GM19043 (cell line): ENCODE data around the gene SLC25A6.
"Not testable (repeated sequence)": the region's sequence is repeated elsewhere in the genome, so short reads cannot be mapped to it uniquely, and the experiment has no call there.

Experiments used
- ATAC-seq: cut with Tn5 transposase; IDR thresholded peaks from one replicate; pipeline ENCODE4 v1.9.1; 2021; ENCODE audit warnings: low read depth; ENCODE audit not compliant: unreplicated experiment

SLC25A6 gene

DNA sequence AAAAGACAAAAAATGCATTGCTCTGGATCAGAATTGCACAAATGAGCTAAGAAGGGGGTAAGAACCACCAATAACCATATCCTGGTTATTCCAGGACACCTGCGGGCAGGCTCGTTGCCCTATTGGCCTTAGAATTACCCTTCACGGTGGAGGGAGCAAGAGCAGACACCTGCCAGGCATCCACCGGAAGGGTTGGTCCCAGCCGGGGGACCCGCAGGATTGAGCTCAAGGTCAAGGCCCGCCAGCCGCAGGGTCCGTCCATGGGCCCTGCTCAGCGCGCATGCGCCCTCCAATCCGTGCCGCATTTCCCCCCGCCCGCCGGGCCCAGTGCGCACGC, 575 bp downstream of the SLC25A6 start:
- no peak for ATAC-seq

GRCh38 chrX:1390621-1391369, 1.1 kb downstream of the SLC25A6 start:
- no peak for ATAC-seq

DNA sequence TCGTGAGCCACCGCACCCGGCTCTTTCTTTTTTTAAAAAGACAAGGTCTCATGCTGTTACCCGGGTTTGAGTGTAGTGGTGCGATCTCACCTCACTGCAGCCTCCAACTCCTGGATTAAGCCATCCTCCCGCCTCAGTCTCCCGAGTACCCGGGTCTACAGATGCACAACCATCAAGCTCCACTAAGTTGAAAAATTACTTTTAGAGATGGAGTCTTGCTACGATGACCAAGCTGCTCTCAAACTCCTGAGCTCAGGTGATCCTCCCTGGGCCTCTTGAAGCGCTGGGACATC, 2.0 kb downstream of the SLC25A6 start:
- no peak for ATAC-seq

DNA sequence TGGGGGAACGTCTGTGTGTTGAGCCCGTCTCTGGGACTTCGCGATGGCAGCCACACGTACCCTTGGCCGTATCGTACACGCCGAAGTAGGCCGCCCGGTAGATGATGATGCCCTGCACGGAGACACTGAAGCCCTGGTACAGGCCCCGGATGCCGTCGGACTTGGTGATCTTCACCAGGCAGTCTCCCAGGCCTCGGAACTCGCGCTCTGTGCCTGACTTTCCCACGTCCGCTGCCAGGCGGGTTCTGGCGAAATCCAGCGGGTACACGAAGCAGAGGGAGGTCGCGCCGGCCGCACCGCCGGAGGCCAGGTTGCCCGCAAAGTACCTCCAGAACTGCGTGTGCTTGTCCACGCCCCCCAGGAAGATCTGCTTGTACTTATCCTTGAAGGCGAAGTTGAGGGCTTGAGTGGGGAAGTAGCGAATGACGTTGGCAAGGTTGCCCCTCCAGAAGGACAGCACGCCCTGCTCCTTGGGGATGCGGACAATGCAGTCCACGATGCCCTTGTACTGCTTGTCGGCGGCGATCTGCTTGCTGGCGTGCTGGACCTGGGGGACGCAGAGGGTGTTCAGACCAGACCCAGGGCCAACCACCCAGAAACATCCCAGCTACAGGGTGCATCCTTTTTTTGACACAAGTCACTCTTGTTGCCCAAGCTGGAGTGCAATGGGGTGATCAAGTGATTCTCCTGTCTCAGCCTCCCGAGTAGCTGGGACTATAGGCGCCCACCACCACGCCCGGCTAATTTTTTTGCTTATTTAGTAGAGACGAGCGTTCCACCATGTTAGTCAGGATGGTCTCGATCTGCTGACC, 2.5 kb downstream of the SLC25A6 start:
- ATAC-seq = no peak

- no peak for ATAC-seq
Measured at GRCh38 chrX:1388651-1389050, 3.3 kb downstream of the SLC25A6 start.

GRCh38 chrX:1387141-1387776, 4.7 kb downstream of the SLC25A6 start:
- ATAC-seq = no peak

- ATAC-seq = no peak
Measured at GRCh38 chrX:1386338-1387127, 5.4 kb downstream of the SLC25A6 start.

- ATAC-seq = no peak
Measured at GRCh38 chrX:1385253-1386223, 6.4 kb downstream of the SLC25A6 start.

GRCh38 chrX:1384658-1385252, 7.2 kb downstream of the SLC25A6 start:
- ATAC-seq = no peak

GRCh38 chrX:1380672-1381233, 11.2 kb downstream of the SLC25A6 start:
- no peak for ATAC-seq

DNA sequence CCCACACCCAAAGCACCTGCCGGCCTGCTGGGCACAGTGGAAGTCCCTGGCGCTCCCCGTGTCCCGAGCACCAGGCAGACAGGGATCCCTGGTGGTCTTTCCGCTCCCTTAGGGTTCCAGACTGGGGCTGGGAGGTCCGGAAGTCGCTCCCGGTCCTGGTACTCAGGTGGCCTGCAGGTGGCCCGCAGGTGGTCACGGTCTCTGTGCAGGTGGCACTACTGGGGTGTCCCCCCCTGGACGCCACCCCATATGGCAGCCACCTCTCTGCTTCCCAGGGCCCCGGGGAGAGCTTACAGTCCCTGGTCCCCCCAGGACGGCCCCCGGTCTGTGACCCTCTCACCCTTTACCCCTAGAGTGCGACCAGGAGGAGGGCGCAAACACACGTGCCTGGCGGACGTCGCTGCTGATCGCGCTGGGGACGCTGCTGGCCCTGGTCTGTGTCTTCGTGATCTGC, 13.6 kb downstream of the SLC25A6 start:
- no peak for ATAC-seq

GRCh38 chrX:1368385-1368698, 23.6 kb downstream of the SLC25A6 start:
- ATAC-seq = no peak

GRCh38 chrX:1366363-1366762, 25.6 kb downstream of the SLC25A6 start:
- not testable (repeated sequence) for ATAC-seq

- no peak for ATAC-seq
Measured at GRCh38 chrX:1361910-1362309, 30.0 kb downstream of the SLC25A6 start.

DNA sequence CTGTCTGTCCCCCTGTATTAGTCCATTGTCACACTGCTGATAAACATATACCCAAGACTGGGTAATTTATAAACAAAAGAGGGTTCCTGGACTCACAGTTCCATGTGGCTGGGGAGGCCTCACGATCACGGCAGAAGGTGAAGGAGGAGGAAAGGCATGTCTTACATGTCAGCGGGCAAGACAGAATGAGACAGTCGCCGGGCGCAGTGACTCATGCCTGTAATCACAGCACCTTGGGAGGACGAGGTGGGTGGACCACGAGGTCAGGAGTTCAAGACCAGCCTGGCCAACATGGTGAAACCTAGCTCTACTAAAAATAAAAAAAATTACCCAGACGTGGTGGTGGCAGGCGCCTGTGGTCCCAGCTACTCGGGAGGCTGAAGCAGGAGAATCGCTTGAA, 30.6 kb downstream of the SLC25A6 start:
- no peak for ATAC-seq

DNA sequence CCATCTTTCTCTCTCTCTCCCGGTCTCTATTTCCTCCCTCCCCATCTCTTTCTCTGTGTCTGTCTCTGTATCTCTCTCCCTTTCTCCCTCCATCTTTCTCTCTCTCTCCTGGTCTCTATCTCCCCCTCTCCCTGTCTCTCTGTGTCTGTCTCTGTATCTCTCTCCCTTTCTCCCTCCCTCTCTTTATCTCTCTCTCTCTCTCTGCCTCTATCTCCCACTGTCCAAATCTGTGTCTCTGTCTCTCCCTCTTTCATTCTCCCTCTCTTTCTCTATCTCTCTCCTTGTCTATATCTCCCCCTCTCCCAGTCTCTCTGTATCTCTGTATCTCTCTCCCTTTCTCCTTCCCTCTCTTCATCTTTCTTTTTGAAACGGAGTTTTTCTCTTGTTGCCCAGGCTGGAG, 31.7 kb downstream of the SLC25A6 start:
- no peak for ATAC-seq

DNA sequence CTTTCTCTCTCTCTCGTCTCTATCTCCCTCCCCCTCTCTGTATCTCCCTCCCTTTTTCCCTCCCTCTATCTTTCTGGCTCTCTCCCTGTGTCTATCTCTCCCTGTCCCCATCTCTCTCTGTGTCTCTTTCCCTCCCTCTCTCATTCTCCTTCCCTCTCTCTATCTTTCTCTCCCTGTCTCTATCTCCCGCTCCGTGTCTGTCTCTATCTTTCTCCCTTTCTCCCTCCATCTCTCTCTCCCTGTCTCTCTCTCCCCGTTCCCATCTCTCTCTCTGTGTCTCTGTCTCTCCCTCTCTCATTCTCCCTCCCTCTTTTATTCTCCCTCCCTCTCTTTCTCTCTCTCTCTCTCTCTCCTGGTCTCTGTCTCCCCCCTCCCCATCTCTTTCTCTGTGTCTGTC, 32.4 kb downstream of the SLC25A6 start:
- ATAC-seq = no peak

DNA sequence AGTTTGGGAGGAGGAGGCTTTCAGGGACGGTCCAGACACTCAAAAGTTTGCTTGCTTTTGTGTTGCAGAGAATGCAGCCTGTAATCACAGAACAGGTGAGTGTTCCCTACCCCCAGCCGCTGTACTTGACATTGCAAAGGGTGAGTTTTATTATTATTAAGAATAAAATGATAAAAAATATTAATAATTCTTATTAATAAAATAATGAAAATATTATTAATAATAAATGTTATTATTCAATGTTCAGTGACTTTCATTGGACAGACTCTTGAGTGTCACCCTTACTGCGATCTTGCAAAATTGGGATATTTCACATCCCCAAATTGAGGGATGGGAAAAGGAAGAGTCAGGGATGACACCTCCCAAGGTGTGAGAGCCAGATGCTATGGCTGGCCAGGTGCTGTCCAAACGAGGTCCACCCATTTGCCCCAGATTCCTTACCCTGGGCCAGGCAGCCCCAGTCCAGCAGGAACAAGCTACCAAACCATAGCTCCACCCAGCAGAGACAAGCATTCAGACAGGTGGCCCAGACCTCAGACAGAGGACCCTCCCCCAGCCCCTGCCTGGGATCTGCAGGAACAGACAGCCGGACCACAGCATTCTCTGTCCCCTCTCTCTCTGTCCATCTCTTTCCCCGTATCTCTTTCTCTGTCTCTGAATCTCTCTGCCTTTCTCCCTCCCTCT, 33.0 kb downstream of the SLC25A6 start:
- no peak for ATAC-seq

- no peak for ATAC-seq
Measured at GRCh38 chrX:1357993-1358392, 33.9 kb downstream of the SLC25A6 start.
